ENCODE data around the gene TBC1D10A.

TBC1D10A gene

GRCh38 chr22:30299322-30299721, 27.4 kb downstream of the TBC1D10A start:
- no peak for DNase-seq (ENCODE audit: low spot score)

GRCh38 chr22:30297991-30298701, 28.6 kb downstream of the TBC1D10A start:
- no peak for DNase-seq (ENCODE audit: low spot score)

GRCh38 chr22:30297276-30297990, 29.3 kb downstream of the TBC1D10A start:
- no peak for DNase-seq (ENCODE audit: low spot score)

- DNase-seq (ENCODE audit: low spot score), result no peak
These were observed 29.9 kb downstream of the TBC1D10A start for GRCh38 chr22:30296833-30297232.

GRCh38 chr22:30296324-30296723, 30.4 kb downstream of the TBC1D10A start:
- DNase-seq (ENCODE audit: low spot score), result no peak

GRCh38 chr22:30295576-30295975, 31.2 kb downstream of the TBC1D10A start:
- DNase-seq (ENCODE audit: low spot score), result no peak

- no peak for DNase-seq (ENCODE audit: low spot score)
These were observed 31.9 kb downstream of the TBC1D10A start for GRCh38 chr22:30294830-30295229.

GRCh38 chr22:30294066-30294465, 32.7 kb downstream of the TBC1D10A start:
- no peak for DNase-seq (ENCODE audit: low spot score)

GRCh38 chr22:30293026-30293425, 33.7 kb downstream of the TBC1D10A start:
- no peak for DNase-seq (ENCODE audit: low spot score)

GRCh38 chr22:30292069-30292970, 34.4 kb downstream of the TBC1D10A start:
- DNase-seq (ENCODE audit: low spot score), result no peak

- DNase-seq (ENCODE audit: low spot score), result no peak
These were observed 35.5 kb downstream of the TBC1D10A start for GRCh38 chr22:30291058-30291892.

GRCh38 chr22:30290342-30291057, 36.2 kb downstream of the TBC1D10A start:
- DNase-seq (ENCODE audit: low spot score), result no peak

GRCh38 chr22:30289980-30290313, 36.8 kb downstream of the TBC1D10A start:
- DNase-seq (ENCODE audit: low spot score), result no peak

GRCh38 chr22:30289141-30289979, 37.4 kb downstream of the TBC1D10A start, which contains the start of gene CASTOR1:
CASTOR1 (minus strand) TSS chr22:30289505; CDS start chr22:30289497, 8 bp downstream.
- DNase-seq (ENCODE audit: low spot score), result peak; percentile 88

GRCh38 chr22:30288419-30289140, 38.2 kb downstream of the TBC1D10A start:
- no peak for DNase-seq (ENCODE audit: low spot score)

- peak; percentile 90 for DNase-seq (ENCODE audit: low spot score)
These were observed 38.9 kb downstream of the TBC1D10A start for GRCh38 chr22:30287648-30288418.

GRCh38 chr22:30286813-30287647, 39.7 kb downstream of the TBC1D10A start:
- DNase-seq (ENCODE audit: low spot score), result peak; percentile 86

GRCh38 chr22:30286331-30286730, 40.4 kb downstream of the TBC1D10A start:
- no peak for DNase-seq (ENCODE audit: low spot score)
